Activated CD4-positive, alpha-beta memory T cell treated with anti-CD3 and anti-CD28 coated beads, Interleukin-2, amount 10 ng/mL, durations not matched to agents 7 days and 5 days (primary cell): ENCODE measurements around the gene OR2J3. TPM values are rescaled to one million over a fixed set of nuclear protein-coding genes. Genes with fewer than 3 reads are reported as not detected.
"Not testable (repeated sequence)": the region's sequence is repeated elsewhere in the genome, so short reads cannot be mapped to it uniquely, and the experiment has no call there.

Experiments
- CTCF ChIA-PET: fragments of 350-600 bp; sonication (Branson Sonifier 250); formaldehyde crosslinking; loops from one replicate; lab custom pipeline; 2021; ENCODE audit warnings: antibody characterized with exemption, inconsistent platforms; lab: Charles Lee
- POLR2A ChIA-PET: fragments of 350-600 bp; sonication (Branson Sonifier 250); formaldehyde crosslinking; loops from one replicate; lab custom pipeline; 2021; ENCODE audit warnings: antibody characterized with exemption; lab: Charles Lee
- DNase-seq: peaks from one replicate; pipeline ENCODE4 v3.0.0-alpha.2; 2020
- H3K27ac Mint-ChIP-seq: one replicate; pipeline ENCODE4 v1.8.0; 2021; ENCODE audit warnings: mild to moderate bottlenecking, mixed read lengths
- H3K27me3 Mint-ChIP-seq: one replicate; pipeline ENCODE4 v1.8.0; 2021; ENCODE audit warnings: mixed read lengths
- H3K36me3 Mint-ChIP-seq: one replicate; pipeline ENCODE4 v1.8.0; 2021; ENCODE audit warnings: low read depth, mixed read lengths
- H3K4me1 Mint-ChIP-seq: one replicate; pipeline ENCODE4 v1.8.0; 2021; ENCODE audit warnings: mixed read lengths
- H3K4me3 Mint-ChIP-seq: one replicate; pipeline ENCODE4 v1.8.0; 2021; ENCODE audit warnings: mild to moderate bottlenecking, mixed read lengths
- H3K9me3 Mint-ChIP-seq: one replicate; pipeline ENCODE4 v1.8.0; 2021; ENCODE audit warnings: mixed read lengths
- total RNA-seq, 2 experiments: library from RNA; stranded (reverse); gene quantifications; one replicate each; pipeline ENCODE4 v1.2.3, GENCODE V29; 2021

The OR2J3 gene
- total RNA-seq, 2 experiments from 2014 or later: not detected

- no peak for DNase-seq
- POLR2A ChIA-PET: no interaction called here
- Mint-ChIP-seq H3K9me3 (no peaks in the 10 kb centered on the region), H3K4me3 (no peak overlapping the region), H3K4me1 (no peaks in the 10 kb centered on the region), H3K27ac (no peak overlapping the region), H3K36me3 (no peaks in the 10 kb centered on the region), H3K27me3 (peaks cover 11% of the 10 kb centered on the region)
- CTCF ChIA-PET: no interaction called here
Measured at GRCh38 chr6:29131691-29132090, 23.8 kb downstream of the OR2J3 start.

GRCh38 chr6:29137724-29138123 lies 29.9 kb downstream of the OR2J3 start:
- H3K9me3 Mint-ChIP-seq: no peaks in the 10 kb centered on the region

GRCh38 chr6:29141606-29142005 lies 33.7 kb downstream of the OR2J3 start:
- no peak overlapping the region for H3K4me3 Mint-ChIP-seq
- CTCF ChIA-PET: no interaction called here
- no peaks in the 10 kb centered on the region for H3K36me3 Mint-ChIP-seq

More at GRCh38 chr6:29137724-29138123, 29.9 kb downstream of the OR2J3 start:
- Mint-ChIP-seq H3K27ac (no peak overlapping the region), H3K36me3 (no peaks in the 10 kb centered on the region), H3K4me3 (no peak overlapping the region), H3K27me3 (peaks cover 13% of the 10 kb centered on the region), H3K4me1 (no peaks in the 10 kb centered on the region)
- DNase-seq: no peak
- ChIA-PET CTCF (no interaction called here), POLR2A (no interaction called here)

GRCh38 chr6:29142309-29142708 lies 34.5 kb downstream of the OR2J3 start:
- Mint-ChIP-seq H3K27me3 (peaks cover 2% of the 10 kb centered on the region), H3K4me3 (no peak overlapping the region), H3K36me3 (no peaks in the 10 kb centered on the region), H3K9me3 (no peaks in the 10 kb centered on the region), H3K27ac (no peak overlapping the region), H3K4me1 (no peaks in the 10 kb centered on the region)
- no peak for DNase-seq
- ChIA-PET POLR2A (no interaction called here), CTCF (no interaction called here)

More at GRCh38 chr6:29141606-29142005, 33.7 kb downstream of the OR2J3 start:
- no peaks in the 10 kb centered on the region for H3K9me3 Mint-ChIP-seq
- no peaks in the 10 kb centered on the region for H3K4me1 Mint-ChIP-seq
- no peak for DNase-seq
- H3K27ac Mint-ChIP-seq: no peak overlapping the region
- peaks cover 2% of the 10 kb centered on the region for H3K27me3 Mint-ChIP-seq
- POLR2A ChIA-PET: no interaction called here

GRCh38 chr6:29146179-29146578 lies 38.3 kb downstream of the OR2J3 start:
- no peak overlapping the region for H3K4me3 Mint-ChIP-seq
- POLR2A ChIA-PET: no interaction called here

GRCh38 chr6:29147074-29147473 lies 39.2 kb downstream of the OR2J3 start:
- no peaks in the 10 kb centered on the region for H3K27me3 Mint-ChIP-seq
- ChIA-PET CTCF (no interaction called here), POLR2A (no interaction called here)
- H3K36me3 Mint-ChIP-seq: no peaks in the 10 kb centered on the region
- H3K4me1 Mint-ChIP-seq: no peaks in the 10 kb centered on the region
- peaks cover 5% of the 10 kb centered on the region for H3K9me3 Mint-ChIP-seq
- no peak overlapping the region for H3K27ac Mint-ChIP-seq
- H3K4me3 Mint-ChIP-seq: no peak overlapping the region
- no peak for DNase-seq

More at GRCh38 chr6:29146179-29146578, 38.3 kb downstream of the OR2J3 start:
- no peak for DNase-seq
- Mint-ChIP-seq H3K9me3 (peaks cover 5% of the 10 kb centered on the region), H3K4me1 (no peaks in the 10 kb centered on the region), H3K27ac (no peak overlapping the region), H3K36me3 (no peaks in the 10 kb centered on the region), H3K27me3 (no peaks in the 10 kb centered on the region)
- CTCF ChIA-PET: no interaction called here

GRCh38 chr6:29149444-29149843 lies 41.6 kb downstream of the OR2J3 start:
- H3K4me1 Mint-ChIP-seq, DNase-seq, H3K9me3 Mint-ChIP-seq, H3K27me3 Mint-ChIP-seq, H3K36me3 Mint-ChIP-seq, H3K27ac Mint-ChIP-seq, CTCF ChIA-PET, H3K4me3 Mint-ChIP-seq, POLR2A ChIA-PET: not testable (repeated sequence)

- Mint-ChIP-seq H3K27ac (no peak overlapping the region), H3K27me3 (peaks cover 3% of the 10 kb centered on the region), H3K4me1 (no peaks in the 10 kb centered on the region), H3K4me3 (no peak overlapping the region), H3K36me3 (no peaks in the 10 kb centered on the region), H3K9me3 (peaks cover 5% of the 10 kb centered on the region)
- CTCF ChIA-PET: no interaction called here
- no peak for DNase-seq
- POLR2A ChIA-PET: no interaction called here
Measured at GRCh38 chr6:29153083-29153482, 45.2 kb downstream of the OR2J3 start.

- H3K27ac Mint-ChIP-seq, H3K27me3 Mint-ChIP-seq, DNase-seq, H3K9me3 Mint-ChIP-seq, H3K4me1 Mint-ChIP-seq, H3K36me3 Mint-ChIP-seq, CTCF ChIA-PET, H3K4me3 Mint-ChIP-seq, POLR2A ChIA-PET: not testable (repeated sequence)
Measured at GRCh38 chr6:29155182-29155581, 47.3 kb downstream of the OR2J3 start.

- CTCF ChIA-PET, H3K27ac Mint-ChIP-seq, DNase-seq, H3K9me3 Mint-ChIP-seq, POLR2A ChIA-PET, H3K4me3 Mint-ChIP-seq, H3K36me3 Mint-ChIP-seq, H3K4me1 Mint-ChIP-seq, H3K27me3 Mint-ChIP-seq: not testable (repeated sequence)
Measured at GRCh38 chr6:29159922-29160321, 52.1 kb downstream of the OR2J3 start.

Other genes starting within 250 kb of the OR2J3 start
- gene TRIM27, start 184.1 kb upstream of the OR2J3 start, total RNA-seq: 10 to 100 TPM; 56.8 to 58.0 TPM
- under 1 TPM; 0.53 to 0.65 TPM for gene ZNF311, start 102.7 kb upstream of the OR2J3 start, total RNA-seq
- not detected for gene OR2W1, start 62.9 kb upstream of the OR2J3 start, total RNA-seq
- not detected for gene OR2B3, start 20.7 kb upstream of the OR2J3 start, total RNA-seq
- not detected for gene OR2J1, start 8.6 kb upstream of the OR2J3 start, total RNA-seq
- not detected for gene OR2J2, start 62.8 kb downstream of the OR2J3 start, total RNA-seq
- gene OR14J1, start 193.6 kb downstream of the OR2J3 start, total RNA-seq: not detected